ES-I3 (cell line): ENCODE results near the gene CD8B2.

Experiments
- H3K36me3 ChIP-seq: 2 replicates; pipeline ENCODE4 v1.6.1; 2013; ENCODE audit warnings: mild to moderate bottlenecking, low read length, control low read depth, moderate library complexity; ENCODE audit not compliant: insufficient read depth
- H3K4me1 ChIP-seq: 2 replicates; pipeline ENCODE4 v1.6.1; 2013; ENCODE audit warnings: mild to moderate bottlenecking, control low read depth, low read length; ENCODE audit not compliant: insufficient read depth
- H3K9ac ChIP-seq: 2 replicates; pipeline ENCODE4 v1.6.1; 2013; ENCODE audit warnings: low read depth, mild to moderate bottlenecking, low read length, moderate library complexity
- H3K9me3 ChIP-seq: 2 replicates; pipeline ENCODE4 v1.6.1; 2013; ENCODE audit warnings: mild to moderate bottlenecking, low read length, moderate library complexity; ENCODE audit not compliant: control insufficient read depth, insufficient read depth

Gene CD8B2

GRCh38 chr2:106530866-106531265 is 43.7 kb downstream of the CD8B2 start:
- no peak overlapping the region for H3K9ac ChIP-seq
- no peaks in the 10 kb centered on the region for H3K36me3 ChIP-seq
- no peaks in the 10 kb centered on the region for H3K4me1 ChIP-seq
- H3K9me3 ChIP-seq = no peaks in the 10 kb centered on the region

- no peak overlapping the region for H3K9ac ChIP-seq
- no peaks in the 10 kb centered on the region for H3K9me3 ChIP-seq
- no peaks in the 10 kb centered on the region for H3K4me1 ChIP-seq
- H3K36me3 ChIP-seq = no peaks in the 10 kb centered on the region
These were observed 44.6 kb downstream of the CD8B2 start for GRCh38 chr2:106531676-106532214.

- Histone ChIP-seq H3K9me3 (no peaks in the 10 kb centered on the region), H3K36me3 (no peaks in the 10 kb centered on the region), H3K4me1 (no peaks in the 10 kb centered on the region), H3K9ac (no peak overlapping the region)
These were observed 45.1 kb downstream of the CD8B2 start for GRCh38 chr2:106532236-106532635.

GRCh38 chr2:106534471-106534870 is 47.3 kb downstream of the CD8B2 start:
- Histone ChIP-seq H3K4me1 (no peaks in the 10 kb centered on the region), H3K36me3 (no peaks in the 10 kb centered on the region), H3K9ac (no peak overlapping the region), H3K9me3 (no peaks in the 10 kb centered on the region)

GRCh38 chr2:106536490-106536889 is 49.3 kb downstream of the CD8B2 start:
- Histone ChIP-seq H3K9me3 (no peaks in the 10 kb centered on the region), H3K4me1 (no peaks in the 10 kb centered on the region), H3K9ac (no peak overlapping the region), H3K36me3 (no peaks in the 10 kb centered on the region)

- Histone ChIP-seq H3K4me1 (no peaks in the 10 kb centered on the region), H3K9ac (no peak overlapping the region), H3K36me3 (no peaks in the 10 kb centered on the region), H3K9me3 (no peaks in the 10 kb centered on the region)
These were observed 49.9 kb downstream of the CD8B2 start for GRCh38 chr2:106537047-106537446.

- no peaks in the 10 kb centered on the region for H3K36me3 ChIP-seq
- no peaks in the 10 kb centered on the region for H3K9me3 ChIP-seq
- no peak overlapping the region for H3K9ac ChIP-seq
- H3K4me1 ChIP-seq = no peaks in the 10 kb centered on the region
These were observed 50.6 kb downstream of the CD8B2 start for GRCh38 chr2:106537791-106538191.

GRCh38 chr2:106540886-106541285 is 53.7 kb downstream of the CD8B2 start:
- Histone ChIP-seq H3K4me1 (no peaks in the 10 kb centered on the region), H3K9me3 (no peaks in the 10 kb centered on the region), H3K9ac (no peak overlapping the region), H3K36me3 (no peaks in the 10 kb centered on the region)

- H3K36me3 ChIP-seq = no peaks in the 10 kb centered on the region
- H3K9ac ChIP-seq = no peak overlapping the region
- no peaks in the 10 kb centered on the region for H3K9me3 ChIP-seq
- H3K4me1 ChIP-seq = no peaks in the 10 kb centered on the region
These were observed 54.2 kb downstream of the CD8B2 start for GRCh38 chr2:106541333-106541732.

- no peaks in the 10 kb centered on the region for H3K4me1 ChIP-seq
- peak overlapping the region; percentile 42; the same call in 1 of the 2 replicates for H3K9ac ChIP-seq
- H3K36me3 ChIP-seq = no peaks in the 10 kb centered on the region
- H3K9me3 ChIP-seq = no peaks in the 10 kb centered on the region
These were observed 55.7 kb downstream of the CD8B2 start for GRCh38 chr2:106542746-106543359.

- no peaks in the 10 kb centered on the region for H3K36me3 ChIP-seq
These were observed 57.8 kb downstream of the CD8B2 start for GRCh38 chr2:106545007-106545406.

GRCh38 chr2:106546391-106546990 is 59.3 kb downstream of the CD8B2 start:
- H3K9ac ChIP-seq = no peak overlapping the region
- no peaks in the 10 kb centered on the region for H3K9me3 ChIP-seq
- no peaks in the 10 kb centered on the region for H3K36me3 ChIP-seq
- no peaks in the 10 kb centered on the region for H3K4me1 ChIP-seq

More at GRCh38 chr2:106545007-106545406, 57.8 kb downstream of the CD8B2 start:
- Histone ChIP-seq H3K9me3 (no peaks in the 10 kb centered on the region), H3K9ac (no peak overlapping the region), H3K4me1 (no peaks in the 10 kb centered on the region)

GRCh38 chr2:106547164-106547903 is 60.2 kb downstream of the CD8B2 start:
- no peaks in the 10 kb centered on the region for H3K36me3 ChIP-seq
- 0 out of 2 replicates have a peak, but pooled peaks cover 2% of the 10 kb centered on the region for H3K9me3 ChIP-seq
- H3K9ac ChIP-seq = no peak overlapping the region
- no peaks in the 10 kb centered on the region for H3K4me1 ChIP-seq

- Histone ChIP-seq H3K36me3 (no peaks in the 10 kb centered on the region), H3K4me1 (no peaks in the 10 kb centered on the region), H3K9ac (no peak overlapping the region), H3K9me3 (0 out of 2 replicates have a peak, but pooled peaks cover 2% of the 10 kb centered on the region)
These were observed 64.4 kb downstream of the CD8B2 start for GRCh38 chr2:106551417-106552130.
